GM06990 (cell line): ENCODE measurements around the gene CHL1.

Experiments used
- DNase-seq: peaks from one replicate; pipeline ENCODE4 v3.0.0-alpha.2; 2011; ENCODE audit not compliant: insufficient read length; ENCODE audit errors: extremely low read depth
- H3K27me3 ChIP-seq: replicated peaks from 2 replicates; pipeline ENCODE4 v1.6.0; 2011; ENCODE audit warnings: low read length; ENCODE audit not compliant: control insufficient read depth, insufficient read depth
- H3K36me3 ChIP-seq: 2 replicates; pipeline ENCODE4 v1.5.1; 2011; ENCODE audit warnings: low read length; ENCODE audit not compliant: control insufficient read depth, insufficient read depth
- H3K4me3 ChIP-seq: replicated peaks from 2 replicates; pipeline ENCODE4 v1.5.1; 2011; ENCODE audit warnings: low read depth, mild to moderate bottlenecking, control low read depth, low read length
- TF ChIP-seq, protein P1 (sequence below): IDR thresholded peaks from 2 replicates; pipeline ENCODE4 v1.5.1; 2011; ENCODE audit warnings: low read length, control low read depth, mild to moderate bottlenecking, inconsistent platforms; ENCODE audit not compliant: insufficient read depth, poor library complexity, severe bottlenecking

The CHL1 gene

DNA sequence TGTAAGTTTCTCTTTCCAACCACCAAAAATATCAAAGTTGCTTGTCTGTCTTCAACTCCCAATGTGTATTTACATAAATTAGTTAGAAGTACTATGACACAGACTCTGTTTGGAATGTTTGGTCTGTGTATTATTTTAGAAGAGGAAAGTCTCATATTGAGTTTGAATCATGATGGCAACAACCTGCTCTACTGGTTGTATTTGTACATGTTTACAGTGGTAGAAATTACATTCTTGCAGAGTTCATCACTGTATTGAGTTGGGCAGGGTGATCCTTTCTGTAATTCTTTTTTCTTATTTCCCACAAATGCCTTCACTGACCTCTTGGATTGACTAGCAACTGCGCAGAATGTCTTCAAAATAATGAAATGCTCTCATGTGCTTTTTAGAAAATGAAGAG is 149.6 kb downstream of the CHL1 start:
- TF ChIP-seq, protein P1, sequence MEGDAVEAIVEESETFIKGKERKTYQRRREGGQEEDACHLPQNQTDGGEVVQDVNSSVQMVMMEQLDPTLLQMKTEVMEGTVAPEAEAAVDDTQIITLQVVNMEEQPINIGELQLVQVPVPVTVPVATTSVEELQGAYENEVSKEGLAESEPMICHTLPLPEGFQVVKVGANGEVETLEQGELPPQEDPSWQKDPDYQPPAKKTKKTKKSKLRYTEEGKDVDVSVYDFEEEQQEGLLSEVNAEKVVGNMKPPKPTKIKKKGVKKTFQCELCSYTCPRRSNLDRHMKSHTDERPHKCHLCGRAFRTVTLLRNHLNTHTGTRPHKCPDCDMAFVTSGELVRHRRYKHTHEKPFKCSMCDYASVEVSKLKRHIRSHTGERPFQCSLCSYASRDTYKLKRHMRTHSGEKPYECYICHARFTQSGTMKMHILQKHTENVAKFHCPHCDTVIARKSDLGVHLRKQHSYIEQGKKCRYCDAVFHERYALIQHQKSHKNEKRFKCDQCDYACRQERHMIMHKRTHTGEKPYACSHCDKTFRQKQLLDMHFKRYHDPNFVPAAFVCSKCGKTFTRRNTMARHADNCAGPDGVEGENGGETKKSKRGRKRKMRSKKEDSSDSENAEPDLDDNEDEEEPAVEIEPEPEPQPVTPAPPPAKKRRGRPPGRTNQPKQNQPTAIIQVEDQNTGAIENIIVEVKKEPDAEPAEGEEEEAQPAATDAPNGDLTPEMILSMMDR, result no peak
- H3K36me3 ChIP-seq, result no peaks in the 10 kb centered on the region
- no peak overlapping the region for H3K4me3 ChIP-seq
- H3K27me3 ChIP-seq, result no peaks in the 10 kb centered on the region
- DNase-seq, result no peak

DNA sequence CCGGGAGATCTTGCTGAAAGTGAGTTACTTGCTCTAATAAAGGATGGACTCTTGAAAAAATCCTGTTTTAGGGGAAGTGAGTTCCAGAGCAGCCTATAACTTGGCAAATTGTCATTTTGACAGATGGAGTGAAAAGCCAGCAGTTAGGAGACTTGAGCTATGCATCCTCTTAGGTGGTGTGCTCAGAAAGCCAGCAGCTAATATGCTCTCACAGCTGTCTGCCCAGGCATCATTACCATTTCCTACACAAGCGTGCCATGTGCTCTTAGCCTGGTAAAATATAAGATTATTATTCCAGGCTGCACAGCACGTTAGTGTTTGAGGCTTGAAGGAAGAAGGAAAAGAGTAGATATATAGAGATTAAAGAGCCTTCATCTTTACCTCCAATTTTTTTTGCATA is 151.0 kb downstream of the CHL1 start:
- TF ChIP-seq, protein P1, result no peak

DNA sequence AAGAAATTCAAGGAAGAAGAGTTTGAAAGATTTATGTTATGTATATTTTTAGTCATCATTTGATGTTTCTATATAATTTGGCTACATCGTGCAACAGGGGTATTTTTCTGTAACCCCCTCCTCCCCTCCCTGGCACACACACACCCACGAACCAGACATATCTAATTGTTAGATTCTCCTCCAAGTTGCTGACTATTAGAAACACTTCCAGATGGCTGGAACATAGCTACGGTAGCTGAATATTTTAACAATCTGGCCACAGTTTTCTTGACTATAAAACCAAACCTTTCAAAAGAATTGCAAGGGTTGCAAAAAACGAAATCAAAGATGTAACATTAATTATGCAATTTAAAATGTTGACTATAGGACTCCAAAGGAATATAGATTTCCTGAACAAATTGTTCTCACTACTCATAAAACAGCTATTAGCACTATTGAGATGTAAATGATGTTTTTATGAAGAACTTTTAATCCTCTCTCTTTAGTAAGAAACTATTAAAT is 154.4 kb downstream of the CHL1 start:
- no peak for DNase-seq
- H3K4me3 ChIP-seq, result no peak overlapping the region
- H3K36me3 ChIP-seq, result no peaks in the 10 kb centered on the region
- H3K27me3 ChIP-seq, result no peaks in the 10 kb centered on the region
- TF ChIP-seq, protein P1, result no peak

More for the DNA sequence above, 151.0 kb downstream of the CHL1 start:
- Histone ChIP-seq H3K36me3 (no peaks in the 10 kb centered on the region), H3K27me3 (no peaks in the 10 kb centered on the region), H3K4me3 (no peak overlapping the region)
- no peak for DNase-seq

DNA sequence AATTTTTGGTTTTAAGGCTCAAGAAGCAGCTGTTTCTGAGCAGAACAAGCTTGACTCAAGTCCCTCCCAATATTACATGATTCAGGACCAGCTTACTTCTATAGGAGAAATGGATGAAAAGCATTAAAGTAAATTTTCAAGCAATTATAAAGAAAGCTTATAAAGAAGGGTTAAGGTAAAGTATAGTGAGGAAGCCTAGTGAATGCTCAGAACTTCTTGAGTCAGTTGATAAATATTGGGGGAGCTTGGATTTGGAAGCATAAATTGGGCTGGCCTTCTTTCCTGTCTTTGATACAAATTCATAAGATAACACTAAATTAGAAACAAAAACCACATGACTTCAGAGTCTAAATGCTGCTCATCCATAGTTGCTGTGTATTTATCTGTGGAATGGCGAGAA is 156.0 kb downstream of the CHL1 start:
- Histone ChIP-seq H3K36me3 (no peaks in the 10 kb centered on the region), H3K27me3 (no peaks in the 10 kb centered on the region), H3K4me3 (no peak overlapping the region)
- TF ChIP-seq, protein P1, result no peak
- DNase-seq, result no peak

DNA sequence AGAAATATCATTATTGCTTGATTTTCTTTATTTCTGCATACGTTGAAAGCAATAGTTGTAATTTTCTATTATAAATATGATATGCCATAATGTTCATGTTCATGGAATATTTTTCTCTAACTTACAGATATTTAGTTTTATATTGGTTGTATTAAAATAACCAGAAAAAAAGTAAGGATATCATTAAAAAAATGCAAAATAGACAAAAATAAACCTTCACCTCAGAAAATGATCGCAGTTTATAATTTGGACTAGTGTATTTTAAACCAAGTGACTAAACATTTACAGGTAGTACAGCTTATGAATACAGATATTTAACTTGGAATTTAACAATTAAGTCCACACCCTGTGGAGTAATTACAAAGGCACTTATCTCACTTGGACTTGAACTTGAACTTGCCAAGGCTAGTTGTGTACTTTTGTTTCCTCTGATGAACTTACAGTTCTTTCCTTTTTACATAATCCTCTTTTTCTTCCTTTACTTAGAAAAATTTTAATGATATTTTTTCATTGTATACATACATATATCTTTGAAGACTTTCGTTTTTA is 156.7 kb downstream of the CHL1 start:
- Histone ChIP-seq H3K36me3 (no peaks in the 10 kb centered on the region), H3K27me3 (no peaks in the 10 kb centered on the region), H3K4me3 (no peak overlapping the region)
- DNase-seq, result no peak
- TF ChIP-seq, protein P1, result no peak

DNA sequence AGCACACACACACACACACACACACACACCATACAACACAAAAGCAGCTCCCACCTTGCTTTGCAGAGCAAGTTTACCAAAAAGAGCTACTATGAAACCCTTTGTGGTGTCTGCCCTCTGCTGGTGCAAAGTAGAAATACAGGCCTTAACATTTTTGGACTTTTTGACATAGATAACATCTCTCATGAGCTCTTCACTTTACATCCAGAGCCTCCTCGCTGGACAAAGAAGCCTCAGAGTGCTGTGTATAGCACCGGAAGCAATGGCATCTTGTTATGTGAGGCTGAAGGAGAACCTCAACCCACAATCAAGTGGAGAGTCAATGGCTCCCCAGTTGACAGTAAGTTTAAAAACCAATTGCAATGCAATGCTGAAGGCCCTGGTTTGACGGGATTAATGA is 157.9 kb downstream of the CHL1 start:
- H3K4me3 ChIP-seq, result no peak overlapping the region
- peak; percentile 26 for DNase-seq
- H3K36me3 ChIP-seq, result no peaks in the 10 kb centered on the region
- TF ChIP-seq, protein P1, result peak; percentile 80
- no peaks in the 10 kb centered on the region for H3K27me3 ChIP-seq
